HG02763 (cell line): ENCODE results near the gene TRIM67.
"Not testable (repeated sequence)": the region's sequence is repeated elsewhere in the genome, so short reads cannot be mapped to it uniquely, and the experiment has no call there.

ENCODE experiments used
- ATAC-seq: cut with Tn5 transposase; IDR thresholded peaks from one replicate; pipeline ENCODE4 v1.9.1; 2021; ENCODE audit warnings: mild to moderate bottlenecking, moderate library complexity; ENCODE audit not compliant: unreplicated experiment

Gene TRIM67

GRCh38 chr1:231157311-231157710, 4.5 kb upstream of the TRIM67 start:
- no peak for ATAC-seq

- ATAC-seq, result not testable (repeated sequence)
These were observed 3.7 kb upstream of the TRIM67 start for GRCh38 chr1:231158141-231158540.

- no peak for ATAC-seq
These were observed 2.5 kb upstream of the TRIM67 start for GRCh38 chr1:231159202-231159962.

GRCh38 chr1:231159963-231160761, 1.7 kb upstream of the TRIM67 start:
- ATAC-seq, result no peak

GRCh38 chr1:231160895-231161666, 777 bp upstream of the TRIM67 start:
- ATAC-seq, result no peak

GRCh38 chr1:231162297-231162969, 575 bp downstream of the TRIM67 start:
- ATAC-seq, result no peak

- ATAC-seq, result no peak
These were observed 1.3 kb downstream of the TRIM67 start for GRCh38 chr1:231162970-231163829.

- ATAC-seq, result no peak
These were observed 2.1 kb downstream of the TRIM67 start for GRCh38 chr1:231163830-231164427.

GRCh38 chr1:231165371-231165770, 3.5 kb downstream of the TRIM67 start:
- ATAC-seq, result no peak

- no peak for ATAC-seq
These were observed 4.5 kb downstream of the TRIM67 start for GRCh38 chr1:231166398-231166797.

- no peak for ATAC-seq
These were observed 9.0 kb downstream of the TRIM67 start for GRCh38 chr1:231170875-231171274.

- ATAC-seq, result no peak
These were observed 9.9 kb downstream of the TRIM67 start for GRCh38 chr1:231171623-231172197.

- no peak for ATAC-seq
These were observed 10.6 kb downstream of the TRIM67 start for GRCh38 chr1:231172411-231172810.

GRCh38 chr1:231176421-231176820, 14.6 kb downstream of the TRIM67 start:
- ATAC-seq, result no peak

GRCh38 chr1:231177226-231177625, 15.4 kb downstream of the TRIM67 start:
- ATAC-seq, result no peak

GRCh38 chr1:231177936-231178335, 16.1 kb downstream of the TRIM67 start:
- ATAC-seq, result no peak

- no peak for ATAC-seq
These were observed 17.1 kb downstream of the TRIM67 start for GRCh38 chr1:231178970-231179369.

GRCh38 chr1:231180034-231180433, 18.2 kb downstream of the TRIM67 start:
- ATAC-seq, result no peak

GRCh38 chr1:231181271-231181670, 19.4 kb downstream of the TRIM67 start:
- ATAC-seq, result no peak
